Measurements from ENCODE around the gene ETV5. TPM values are rescaled to one million over a fixed set of nuclear protein-coding genes. Genes with fewer than 3 reads are reported as not detected.
A peak's percentile ranks its signal among the peaks of the same experiment; 100 is the strongest.

ETV5 gene
- total and polyA plus RNA-seq, 9 of the 15 experiments (the other 6 are each of a cell fraction or from before 2014, with no cell fraction given): 9.2 to 25.9 (median 15.9) TPM

GRCh38 chr3:186002884-186003472 lies 105.9 kb downstream of the ETV5 start (continued):
- TF ChIP-seq CUX1 (CRISPR knock-in tag; IDR thresholded peaks at IDR 0.05): no peak

DNA sequence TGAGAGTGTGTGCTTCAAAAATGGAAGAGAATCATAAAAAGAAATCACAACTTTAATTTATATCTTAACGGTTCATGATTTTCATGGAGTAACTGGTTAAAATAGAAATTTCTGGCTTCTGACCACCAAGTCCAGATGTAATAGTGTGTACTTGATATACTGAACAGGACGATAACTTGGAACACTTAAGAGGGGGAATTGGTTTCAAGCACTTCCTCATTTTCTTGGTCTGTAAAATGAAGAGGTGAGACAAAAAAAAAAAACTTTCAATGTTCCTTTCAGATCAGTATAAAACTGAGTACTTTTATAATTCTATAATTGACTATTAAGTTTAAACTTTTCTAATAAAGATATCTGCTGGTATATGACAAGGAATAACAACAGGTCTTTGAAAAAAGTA lies 107.0 kb downstream of the ETV5 start:
- TF ChIP-seq RAD21 (CRISPR knock-in tag; conservative IDR thresholded peaks at IDR 0.05 in 1 of 2, IDR thresholded peaks at IDR 0.05 in 1 of 2) (no peak), EWSR1 (IDR thresholded peaks at IDR 0.05; ENCODE audit: borderline replicate concordance, low read depth, partially characterized antibody) (no peak), SPI1 (IDR thresholded peaks at IDR 0.05; ENCODE audit: borderline replicate concordance, low read depth, low read length) (peak; percentile 90), AFF4 (CRISPR knock-in tag; IDR thresholded peaks at IDR 0.05) (no peak)
- H4K20me1 ChIP-seq (replicated peaks; ENCODE audit: control insufficient read depth, insufficient read depth, low read length): no peaks in the 10 kb centered on the region
- H3K79me2 ChIP-seq (ENCODE audit: control insufficient read depth, insufficient read depth, low read length): no peaks in the 10 kb centered on the region
- no peaks in the 10 kb centered on the region for H3K9me3 ChIP-seq (replicated peaks; ENCODE audit: control insufficient read depth, insufficient read depth, low read depth, low read length)
- no peak overlapping the region for H3K4me2 ChIP-seq (ENCODE audit: insufficient read depth, low read length)
- WGBS (ENCODE audit: insufficient coverage, low coverage, missing lambda C conversion rate): 4% methylated on average over 2 of the region's 2 CpGs
- H3K36me3 ChIP-seq (ENCODE audit: control insufficient read depth, insufficient read depth, low read length): no peaks in the 10 kb centered on the region
- FAIRE-seq: no peak
- peaks cover 0 to 6% of the 10 kb centered on the region in 2 experiments; a peak in 3 of 5 replicates for H3K27me3 ChIP-seq (ENCODE audit: control insufficient read depth in 2 of 2, insufficient read depth in 2 of 2, low read length in 2 of 2)
- H3K9ac ChIP-seq (ENCODE audit: insufficient read depth in 1 of 2, low read depth in 2 of 2, low read length in 2 of 2): no peak overlapping the region
- ATAC-seq: no peak
- POLR2A ChIA-PET: no interaction called here
- no peak for DNase-seq (ENCODE audit: extremely low read depth in 1 of 4, low spot score in 3 of 4)
- H3K4me1 ChIP-seq (replicated peaks in 1 of 2; ENCODE audit: control insufficient read depth in 2 of 2, insufficient read depth in 2 of 2, low read length in 2 of 2): no peaks in the 10 kb centered on the region
- in situ Hi-C loops (cut with MboI): no loop called here
- intact Hi-C loops (cut with micrococcal nuclease): loop anchor here (5.0 kb wide), 1 partner anchor 105 kb away; the partner anchor contains the start of gene ETV5
- CTCF ChIA-PET (ENCODE audit: low intra/inter-chr PET ratio): no interaction called here
- no TSS peak for BruUV-seq (replicated peaks)
- H3K9me1 ChIP-seq (ENCODE audit: control insufficient read depth, insufficient read depth, low read length): no peaks in the 10 kb centered on the region
- H3K4me3 ChIP-seq: no peak overlapping the region
- no peak overlapping the region for H3K27ac ChIP-seq (ENCODE audit: extremely low read depth, low read depth, low read length)
- H2AFZ ChIP-seq (ENCODE audit: low read depth, low read length): no peak overlapping the region

Measured in K562 (cell line).